GM12878 (cell line): ENCODE results near the gene GPC5. TPM values are rescaled to one million over a fixed set of nuclear protein-coding genes. Genes with fewer than 3 reads are reported as not detected.

ENCODE experiments used
- ATAC-seq: fragments of 200-7000 bp; cut with Tn5 transposase; 3 replicates; pipeline ENCODE4 v1.9.1; 2020; ENCODE audit warnings: mild to moderate bottlenecking, moderate library complexity
- BruUV-seq: library from RNA; stranded (reverse); fragments of 400-500 nt; replicated peaks from 2 replicates; lab custom pipeline; 2021; lab: Mats Ljungman, UMichigan
- CTCF ChIA-PET: fragments of 300-600 bp; sonication (Branson Sonifier 250); formaldehyde crosslinking; extraction: SDS; loops from one replicate; lab custom pipeline; 2021; ENCODE audit warnings: inconsistent platforms; lab: Yijun Ruan, JAX
- POLR2A ChIA-PET: fragments of 350-600 bp; formaldehyde crosslinking; extraction: SDS; loops from one replicate; lab custom pipeline; 2021; ENCODE audit warnings: inconsistent platforms; lab: Charles Lee
- RAD21 ChIA-PET: fragments of 300-600 bp; sonication (Branson Sonifier 250); formaldehyde crosslinking; loops from one replicate; lab custom pipeline; 2023; ENCODE audit warnings: antibody characterized with exemption; ENCODE audit not compliant: unreplicated experiment; lab: Charles Lee
- SMC1A ChIA-PET: fragments of 300-600 bp; sonication (Branson Sonifier 250); formaldehyde crosslinking; loops from one replicate; lab custom pipeline; 2023; ENCODE audit not compliant: unreplicated experiment, uncharacterized antibody; lab: Charles Lee
- DNase-seq: peaks from one replicate; pipeline ENCODE4 v3.0.0-alpha.2; 2011; ENCODE audit warnings: low read depth, low spot score
- FAIRE-seq: peaks from 3 replicates; lab custom pipeline; 2011; peaks lifted over from hg19 to GRCh38; lab: Jason Lieb, UNC
- H2AFZ ChIP-seq: 2 replicates; pipeline ENCODE4 v1.6.0; 2011; ENCODE audit warnings: low read depth, low read length, control low read depth; ENCODE audit not compliant: control insufficient read depth
- H3K27ac ChIP-seq: 2 replicates; pipeline ENCODE4 v1.5.1; 2011; ENCODE audit warnings: control low read depth; ENCODE audit not compliant: control insufficient read depth, insufficient read depth
- H3K27me3 ChIP-seq, 2 experiments: replicated peaks in 1 of 2; 2 replicates each; pipeline versions ENCODE4 v1.6.0 to v1.6.1; 2011; ENCODE audit warnings: low read length in 1 of 2; ENCODE audit not compliant: control insufficient read depth in 2 of 2, insufficient read depth in 2 of 2
- H3K36me3 ChIP-seq, 2 experiments: 2 replicates each; pipeline ENCODE4 v1.5.1; 2011; ENCODE audit warnings: low read length in 1 of 2; ENCODE audit not compliant: control insufficient read depth in 2 of 2, insufficient read depth in 2 of 2
- H3K4me1 ChIP-seq: 2 replicates; pipeline ENCODE4 v1.6.1; 2011; ENCODE audit warnings: mild to moderate bottlenecking, low read length, moderate library complexity, mixed read lengths; ENCODE audit not compliant: control insufficient read depth, insufficient read depth
- H3K4me2 ChIP-seq: 2 replicates; pipeline ENCODE4 v1.6.0; 2011; ENCODE audit warnings: control low read depth; ENCODE audit not compliant: control insufficient read depth, insufficient read depth
- H3K4me3 ChIP-seq: fragments of 200-600 bp; sonication (generic); 2 replicates; pipeline ENCODE4 v1.5.1; 2016
- H3K79me2 ChIP-seq: 2 replicates; pipeline ENCODE4 v1.6.0; 2011; ENCODE audit warnings: low read length; ENCODE audit not compliant: control insufficient read depth, insufficient read depth
- H3K9ac ChIP-seq: 2 replicates; pipeline ENCODE4 v1.8.0; 2011; ENCODE audit warnings: low read length, control low read depth, mixed read lengths; ENCODE audit not compliant: control insufficient read depth, insufficient read depth
- H3K9me3 ChIP-seq: replicated peaks from 3 replicates; pipeline ENCODE4 v1.5.1; 2011; ENCODE audit warnings: mild to moderate bottlenecking, low read length; ENCODE audit not compliant: control insufficient read depth, insufficient read depth
- H4K20me1 ChIP-seq: 2 replicates; pipeline ENCODE4 v1.6.0; 2011; ENCODE audit not compliant: control insufficient read depth, insufficient read depth
- ASH2L ChIP-seq: fragments of 300-600, 200-600 bp; sonication (generic); IDR thresholded peaks from 2 replicates; pipeline ENCODE4 v1.6.1; 2017; ENCODE audit warnings: low read depth, mild to moderate bottlenecking, borderline replicate concordance
- EED ChIP-seq: sonication (generic); IDR thresholded peaks from 2 replicates; pipeline ENCODE4 v1.6.1; 2016; ENCODE audit warnings: antibody characterized with exemption, low read depth
- EP300 ChIP-seq, 2 experiments: fragments of 150-350 bp in 1 of 2; IDR thresholded peaks; 2 replicates each; pipeline ENCODE4 v1.6.1; 2011 to 2012; ENCODE audit warnings: low read depth in 2 of 2, low read length in 2 of 2, borderline replicate concordance in 1 of 2, improper control_type of control experiment in 1 of 2, inconsistent platforms in 1 of 2; ENCODE audit not compliant: control insufficient read depth in 1 of 2
- FOXM1 ChIP-seq: IDR thresholded peaks from 2 replicates; pipeline ENCODE4 v1.6.1; 2012; ENCODE audit warnings: low read depth, mild to moderate bottlenecking, inconsistent platforms, low read length, moderate library complexity
- HCFC1 ChIP-seq: fragments of 150-350 bp; IDR thresholded peaks from 2 replicates; pipeline ENCODE4 v1.6.1; 2014; ENCODE audit warnings: low read length
- IKZF2 ChIP-seq, 2 experiments: fragments of 450-650 bp; IDR thresholded peaks; 2 replicates each; pipeline ENCODE4 v1.6.1; 2017; ENCODE audit warnings: mild to moderate bottlenecking in 2 of 2, moderate library complexity in 2 of 2
- IRF4 ChIP-seq: IDR thresholded peaks from 2 replicates; pipeline ENCODE4 v1.6.1; 2011; ENCODE audit warnings: low read depth, low read length
- NFYA ChIP-seq: IDR thresholded peaks from 2 replicates; pipeline ENCODE4 v1.6.1; 2011; ENCODE audit warnings: low read depth, mild to moderate bottlenecking, low read length, improper control_type of control experiment, borderline replicate concordance
- NR2C1 ChIP-seq: fragments of 450-650 bp; IDR thresholded peaks from 2 replicates; pipeline ENCODE4 v1.6.1; 2017; ENCODE audit warnings: antibody characterized with exemption, mild to moderate bottlenecking, moderate library complexity
- POLR2AphosphoS5 ChIP-seq: IDR thresholded peaks from 2 replicates; pipeline ENCODE4 v1.6.1; 2011; ENCODE audit warnings: mild to moderate bottlenecking, low read length, inconsistent platforms
- RCOR1 ChIP-seq: conservative IDR thresholded peaks from 2 replicates; pipeline ENCODE4 v1.6.1; 2012; ENCODE audit warnings: low read depth, low read length, improper control_type of control experiment
- SIX5 ChIP-seq: IDR thresholded peaks from 2 replicates; pipeline ENCODE4 v1.6.1; 2011; ENCODE audit warnings: mild to moderate bottlenecking, low read depth, low read length, moderate library complexity; ENCODE audit not compliant: severe bottlenecking
- SKIL ChIP-seq: fragments of 450-650 bp; IDR thresholded peaks from 2 replicates; pipeline ENCODE4 v1.6.1; 2017; ENCODE audit warnings: mild to moderate bottlenecking, low read depth, inconsistent platforms; ENCODE audit not compliant: poor library complexity, severe bottlenecking
- SMC3 ChIP-seq: IDR thresholded peaks from 2 replicates; pipeline ENCODE4 v1.6.1; 2011; ENCODE audit warnings: low read length, improper control_type of control experiment, borderline replicate concordance
- SUPT20H ChIP-seq: IDR thresholded peaks from 2 replicates; pipeline ENCODE4 v1.6.1; 2011; ENCODE audit warnings: low read depth, mild to moderate bottlenecking, low read length, moderate library complexity, borderline replicate concordance; ENCODE audit not compliant: control insufficient read depth
- ZNF217 ChIP-seq: fragments of 450-650 bp; IDR thresholded peaks from 2 replicates; pipeline ENCODE4 v1.6.1; 2017; ENCODE audit warnings: antibody characterized with exemption, mild to moderate bottlenecking
- ZNF384 ChIP-seq: IDR thresholded peaks from 2 replicates; pipeline ENCODE4 v1.6.1; 2012; ENCODE audit warnings: low read depth, mild to moderate bottlenecking, low read length, improper control_type of control experiment, borderline replicate concordance
- WGBS: methylation state at CpG from one replicate; pipeline ENCODE4 v1.1.6; 2016; ENCODE audit warnings: low lambda C conversion rate; ENCODE audit not compliant: insufficient replicate concordance, insufficient coverage; ENCODE audit errors: missing lambda C conversion rate; 5-methylcytosine and 5-hydroxymethylcytosine counted together
- in situ Hi-C: fragments of 300-500 bp; cut with MboI; formaldehyde crosslinking; loops from 9 replicates; pipeline ENCODE4 v1.14.3; 2018; ENCODE audit warnings: mixed read lengths
- intact Hi-C: fragments of 100-400 bp; cut with micrococcal nuclease; formaldehyde crosslinking; loops from one replicate; pipeline ENCODE4 v1.14.2; 2022; ENCODE audit not compliant: unreplicated experiment
- polyA plus RNA-seq, 11 experiments: library from polyadenylated mRNA; depleted of rRNA in 4 of 11; unstranded in 6 of 11; stranded (reverse) in 5 of 11; fragments of >200 nt; fragmentation: Nextera tagmentation in 4 of 11; fragmentation: Illumina TruSeq in 1 of 11; extraction: Ambion mirVana in 4 of 11; extraction: Trizol in 1 of 11; gene quantifications; 1 replicate in 1 of 11; 2 replicates in 10 of 11; pipeline versions ENCODE4 v1.2.1 to v1.2.3, GENCODE V29; 2011 to 2016; ENCODE audit warnings: inconsistent platforms in 2 of 11, missing spikeins in 2 of 11, low read depth in 1 of 11
- total RNA-seq, 4 experiments: library from RNA; depleted of rRNA in 3 of 4; stranded (reverse); fragments of >200 nt in 3 of 4; fragmentation: Illumina TruSeq in 1 of 4; extraction: Trizol in 1 of 4; gene quantifications; 2 replicates each; pipeline versions ENCODE4 v1.2.1 to v1.2.3, GENCODE V29; 2013 to 2021

The GPC5 gene
- total and polyA plus RNA-seq, 10 of the 15 experiments (the other 5 are each of a cell fraction or from before 2014, with no cell fraction given): 0.05 to 0.87 (median 0.44) TPM; not detected in 1

- TF ChIP-seq POLR2AphosphoS5: no peak
- TF ChIP-seq NR2C1: no peak
- no peak for TF ChIP-seq IKZF2 (IDR thresholded peaks at IDR 0.05)
- TF ChIP-seq SMC3: no peak
- no peak for TF ChIP-seq HCFC1
- TF ChIP-seq NFYA: no peak
- no peak for TF ChIP-seq SUPT20H
- no peak for TF ChIP-seq FOXM1
- TF ChIP-seq EP300 (IDR thresholded peaks at IDR 0.05; ENCODE audit: borderline replicate concordance in 1 of 2, control insufficient read depth in 1 of 2, low read depth in 2 of 2, low read length in 2 of 2): no peak
- no peak for TF ChIP-seq SIX5
Measured at GRCh38 chr13:91774397-91774796, 376.0 kb downstream of the GPC5 start (continued).

DNA sequence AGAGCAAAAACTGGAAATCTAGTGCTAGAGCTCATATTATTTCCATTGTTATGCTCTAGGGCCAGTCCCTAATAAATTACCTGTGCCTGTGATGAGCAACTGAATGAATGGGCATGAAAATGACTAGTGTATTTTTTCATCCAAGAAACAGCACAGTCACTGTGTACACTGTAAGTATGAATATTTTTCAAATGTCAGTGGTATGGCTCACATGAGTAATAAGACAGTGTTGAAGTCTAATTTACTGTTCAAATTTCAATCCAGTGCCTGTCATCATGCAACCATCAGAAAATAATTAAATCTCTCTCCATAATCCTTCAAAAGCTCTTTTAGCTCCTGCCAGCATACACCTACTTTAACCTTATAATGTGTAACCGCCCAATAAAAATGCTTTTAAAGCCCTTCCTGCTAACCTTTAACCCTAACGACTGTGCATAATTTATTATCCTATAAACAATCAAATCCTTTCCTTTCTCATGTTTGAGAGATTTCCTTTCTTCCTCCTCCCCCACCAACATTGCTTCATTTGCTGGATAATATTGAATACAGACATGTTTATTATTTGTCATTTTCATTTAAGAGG lies 378.3 kb downstream of the GPC5 start:
- no peak overlapping the region for H3K4me3 ChIP-seq
- CTCF ChIA-PET: no interaction called here
- RAD21 ChIA-PET: no interaction called here
- intact Hi-C loops (no loop called here), in situ Hi-C loops (no loop called here)
- FAIRE-seq: no peak
- H3K4me2 ChIP-seq: no peak overlapping the region
- TF ChIP-seq SKIL (no peak), ASH2L (no peak), ZNF217 (no peak), RCOR1 (no peak), EED (no peak), HCFC1 (no peak), IRF4 (no peak), ZNF384 (no peak)
- no peak for DNase-seq
- no peaks in the 10 kb centered on the region for H3K27me3 ChIP-seq
- H3K36me3 ChIP-seq: no peaks in the 10 kb centered on the region
- no peak overlapping the region for H3K9ac ChIP-seq
- ATAC-seq: no peak
- no peak overlapping the region for H3K27ac ChIP-seq
- no TSS peak for BruUV-seq
- H3K9me3 ChIP-seq: no peaks in the 10 kb centered on the region
- SMC1A ChIA-PET: no interaction called here
- POLR2A ChIA-PET: no interaction called here
- H3K79me2 ChIP-seq: no peaks in the 10 kb centered on the region
- no peaks in the 10 kb centered on the region for H3K4me1 ChIP-seq
- H2AFZ ChIP-seq: no peak overlapping the region
- 70% methylated on average over 2 of the region's 2 CpGs for WGBS
- no peaks in the 10 kb centered on the region for H4K20me1 ChIP-seq
